ENCODE measurements around the gene PMPCB.

Gene PMPCB

DNA sequence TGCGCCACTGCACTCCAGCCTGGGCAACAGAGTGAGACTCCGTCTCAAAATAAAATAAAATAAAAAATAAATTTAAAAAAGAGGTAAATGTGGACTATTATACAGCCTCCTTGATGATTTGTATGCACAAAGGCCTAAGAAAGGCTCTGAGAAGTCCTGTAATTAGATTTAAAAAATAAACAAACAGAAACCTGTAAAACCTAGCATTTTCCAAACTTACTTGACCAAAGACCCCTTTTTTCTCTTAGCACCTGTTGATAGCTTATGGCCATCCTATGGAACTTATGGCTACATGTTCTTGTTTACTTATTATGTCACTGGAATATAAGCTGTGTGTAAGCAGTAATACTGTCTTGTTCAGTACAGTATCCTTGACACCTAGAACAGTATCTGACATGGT is 41.6 kb downstream of the PMPCB start:
- Mint-ChIP-seq H3K9me3 (no peaks in the 10 kb centered on the region), H3K36me3 (ENCODE audit: low read depth) (peaks cover 54% of the 10 kb centered on the region), H3K4me1 (peaks cover 10% of the 10 kb centered on the region), H3K27me3 (ENCODE audit: low read depth) (no peaks in the 10 kb centered on the region), H3K4me3 (no peak overlapping the region), H3K27ac (no peak overlapping the region)
- TF ChIP-seq, protein P1, sequence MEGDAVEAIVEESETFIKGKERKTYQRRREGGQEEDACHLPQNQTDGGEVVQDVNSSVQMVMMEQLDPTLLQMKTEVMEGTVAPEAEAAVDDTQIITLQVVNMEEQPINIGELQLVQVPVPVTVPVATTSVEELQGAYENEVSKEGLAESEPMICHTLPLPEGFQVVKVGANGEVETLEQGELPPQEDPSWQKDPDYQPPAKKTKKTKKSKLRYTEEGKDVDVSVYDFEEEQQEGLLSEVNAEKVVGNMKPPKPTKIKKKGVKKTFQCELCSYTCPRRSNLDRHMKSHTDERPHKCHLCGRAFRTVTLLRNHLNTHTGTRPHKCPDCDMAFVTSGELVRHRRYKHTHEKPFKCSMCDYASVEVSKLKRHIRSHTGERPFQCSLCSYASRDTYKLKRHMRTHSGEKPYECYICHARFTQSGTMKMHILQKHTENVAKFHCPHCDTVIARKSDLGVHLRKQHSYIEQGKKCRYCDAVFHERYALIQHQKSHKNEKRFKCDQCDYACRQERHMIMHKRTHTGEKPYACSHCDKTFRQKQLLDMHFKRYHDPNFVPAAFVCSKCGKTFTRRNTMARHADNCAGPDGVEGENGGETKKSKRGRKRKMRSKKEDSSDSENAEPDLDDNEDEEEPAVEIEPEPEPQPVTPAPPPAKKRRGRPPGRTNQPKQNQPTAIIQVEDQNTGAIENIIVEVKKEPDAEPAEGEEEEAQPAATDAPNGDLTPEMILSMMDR (IDR thresholded peaks at IDR 0.05; ENCODE audit: unreplicated experiment in 3 of 3), result no peak

DNA sequence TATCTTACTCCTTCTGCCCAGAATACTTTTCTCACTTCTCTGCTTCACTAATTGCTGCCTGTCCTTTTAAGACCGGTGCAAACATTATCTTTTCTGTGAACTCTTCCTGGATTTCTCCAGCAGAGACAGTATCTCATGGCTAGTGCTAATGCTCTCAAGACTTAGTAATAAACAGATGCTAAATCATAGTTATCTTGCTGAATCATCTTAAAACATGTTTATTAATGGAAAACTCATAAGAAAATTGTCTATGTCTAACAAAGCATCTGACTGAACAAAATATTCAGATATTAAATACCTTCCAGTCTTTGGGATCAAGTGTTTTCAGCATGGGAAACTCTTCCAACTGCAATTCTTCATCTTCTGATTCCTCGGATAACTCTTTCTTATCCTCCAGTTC is 44.2 kb downstream of the PMPCB start:
- TF ChIP-seq, protein P1 (IDR thresholded peaks at IDR 0.05; ENCODE audit: unreplicated experiment in 3 of 3), result no peak
- H3K36me3 Mint-ChIP-seq (ENCODE audit: low read depth), result peaks cover 45% of the 10 kb centered on the region
- H3K4me3 Mint-ChIP-seq, result no peak overlapping the region
- peaks cover 20% of the 10 kb centered on the region for H3K4me1 Mint-ChIP-seq
- no peaks in the 10 kb centered on the region for H3K9me3 Mint-ChIP-seq
- H3K27ac Mint-ChIP-seq, result no peak overlapping the region
- no peaks in the 10 kb centered on the region for H3K27me3 Mint-ChIP-seq (ENCODE audit: low read depth)

DNA sequence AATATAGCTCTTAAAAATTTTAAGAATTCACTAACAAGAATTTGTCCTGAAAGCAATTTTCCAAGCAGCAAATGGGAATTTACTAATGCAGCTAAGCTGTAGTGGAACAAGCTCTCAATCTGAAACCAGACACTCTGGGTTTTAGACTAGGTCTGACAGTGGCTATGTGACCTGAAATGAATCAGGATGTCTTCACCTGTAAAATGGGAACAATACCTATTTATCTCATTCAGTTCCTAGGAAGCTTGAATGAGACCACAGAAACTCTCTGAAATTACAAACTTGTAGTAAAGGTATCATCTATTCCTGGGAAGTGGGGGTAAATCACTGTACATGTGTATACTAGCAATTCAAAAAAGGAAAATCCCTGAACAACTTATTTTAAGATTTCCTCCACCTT is 46.1 kb downstream of the PMPCB start:
- peaks cover 31% of the 10 kb centered on the region for H3K4me1 Mint-ChIP-seq
- H3K4me3 Mint-ChIP-seq, result peak overlapping the region; percentile 99
- H3K36me3 Mint-ChIP-seq (ENCODE audit: low read depth), result peaks cover 29% of the 10 kb centered on the region
- H3K27me3 Mint-ChIP-seq (ENCODE audit: low read depth), result no peaks in the 10 kb centered on the region
- H3K9me3 Mint-ChIP-seq, result no peaks in the 10 kb centered on the region
- H3K27ac Mint-ChIP-seq, result peak overlapping the region in 2 of 3 experiments; percentile 95 to 97
- TF ChIP-seq, protein P1 (IDR thresholded peaks at IDR 0.05; ENCODE audit: unreplicated experiment in 3 of 3), result no peak

DNA sequence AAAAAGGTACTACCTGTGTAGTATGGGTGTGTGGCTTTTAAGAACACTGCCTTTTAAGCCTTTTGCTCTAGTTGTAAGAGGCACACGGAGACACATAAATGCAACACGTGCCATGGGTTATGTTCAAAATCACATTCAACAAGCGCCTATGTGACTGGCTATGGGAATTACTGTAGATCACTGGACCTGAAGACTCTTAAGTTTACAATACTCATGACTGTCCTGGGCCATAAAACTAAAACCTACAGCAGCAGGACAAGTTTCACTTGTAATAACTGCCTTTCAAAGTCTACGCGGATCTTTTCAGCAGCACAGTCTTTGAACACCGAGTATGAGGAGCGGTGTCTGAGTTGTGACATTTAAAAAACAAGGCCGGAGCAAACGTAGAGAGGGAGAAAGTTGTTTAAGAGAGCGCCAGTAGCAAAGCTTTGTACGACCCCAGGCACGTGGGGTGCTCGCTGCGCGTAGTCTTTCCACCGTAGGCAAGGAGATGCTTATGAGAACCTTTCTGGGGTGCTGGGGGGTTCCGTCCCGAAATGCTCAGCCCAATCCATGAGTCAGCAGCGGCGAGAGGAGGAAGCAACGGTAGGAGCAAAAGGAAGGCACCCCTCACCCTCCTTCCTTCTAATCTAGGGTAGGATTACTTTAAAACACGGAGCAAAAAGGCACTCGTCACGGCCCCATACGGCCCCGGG is 46.7 kb downstream of the PMPCB start:
- H3K9me3 Mint-ChIP-seq, result no peaks in the 10 kb centered on the region
- no peaks in the 10 kb centered on the region for H3K27me3 Mint-ChIP-seq (ENCODE audit: low read depth)
- H3K36me3 Mint-ChIP-seq (ENCODE audit: low read depth), result peaks cover 29% of the 10 kb centered on the region
- TF ChIP-seq, protein P1 (IDR thresholded peaks at IDR 0.05; ENCODE audit: unreplicated experiment in 3 of 3), result no peak
- peak overlapping the region; percentile 99 for H3K4me3 Mint-ChIP-seq
- peak overlapping the region; percentile 90 to 97 (median 95) for H3K27ac Mint-ChIP-seq
- peaks cover 37% of the 10 kb centered on the region for H3K4me1 Mint-ChIP-seq

DNA sequence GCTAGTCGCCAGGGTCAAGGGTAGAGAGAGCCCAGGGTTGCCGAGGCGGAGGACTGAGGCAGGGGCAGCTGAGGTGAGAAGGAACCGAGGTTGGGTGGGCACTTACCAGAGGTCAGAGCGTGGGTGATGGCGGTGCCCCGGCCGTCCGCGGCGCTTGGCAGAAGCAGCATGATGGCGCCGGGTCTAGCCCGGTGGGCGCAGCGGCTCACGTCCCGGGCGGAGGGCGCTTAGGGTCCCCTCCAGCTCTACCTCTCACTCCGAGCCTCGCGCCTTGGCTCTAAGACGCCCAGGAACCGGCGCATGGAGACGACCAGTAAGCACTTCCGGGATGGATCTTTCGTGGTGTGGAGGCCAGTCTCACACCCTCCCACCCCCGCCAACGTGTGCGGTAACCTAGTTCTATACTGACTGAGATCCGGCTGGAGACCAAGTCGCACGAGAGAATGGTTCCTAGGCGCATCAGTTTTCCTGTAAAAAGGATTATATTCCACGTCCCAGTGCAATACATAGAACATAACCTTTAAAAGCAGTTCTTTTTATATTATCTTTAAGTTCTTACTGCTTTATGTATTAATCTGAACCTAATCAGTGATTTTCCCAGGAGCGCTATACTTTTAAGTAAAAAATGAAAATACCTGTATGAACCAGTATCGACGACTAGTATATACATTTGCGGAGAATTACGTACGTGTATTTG is 47.4 kb downstream of the PMPCB start, which contains the start of gene DNAJC2:
TSS of gene DNAJC2 (minus strand) at position 315 of the 697 bp plus-strand sequence. CDS start at position 170, 145 bp downstream.
- TF ChIP-seq, protein P1 (IDR thresholded peaks at IDR 0.05; ENCODE audit: unreplicated experiment in 3 of 3), result no peak
- peak within 1 kb of the TSS; percentile 90 to 97 (median 95) for H3K27ac Mint-ChIP-seq
- peaks cover 44% of the 10 kb centered on the region for H3K4me1 Mint-ChIP-seq
- peak within 1 kb of the TSS; percentile 99 for H3K4me3 Mint-ChIP-seq
- peaks cover 22% of the 10 kb centered on the region for H3K36me3 Mint-ChIP-seq (ENCODE audit: low read depth)
- H3K9me3 Mint-ChIP-seq, result no peaks in the 10 kb centered on the region
- H3K27me3 Mint-ChIP-seq (ENCODE audit: low read depth), result no peaks in the 10 kb centered on the region

All from nephron (organoid).